ENCODE results near the gene SNPH.
A peak's percentile ranks its signal among the peaks of the same experiment; 100 is the strongest.

SNPH gene

GRCh38 chr20:1325173-1326030 is 59.3 kb downstream of the SNPH start:
- peak; percentile 98 for DNase-seq

GRCh38 chr20:1326031-1326930 is 60.2 kb downstream of the SNPH start:
- DNase-seq = no peak

GRCh38 chr20:1327241-1327653 is 61.2 kb downstream of the SNPH start:
- no peak for DNase-seq

- DNase-seq = no peak
Measured at GRCh38 chr20:1327827-1328679, 62.0 kb downstream of the SNPH start.

GRCh38 chr20:1328680-1329330 is 62.7 kb downstream of the SNPH start, which contains the start of gene SDCBP2:
SDCBP2 (minus strand) TSS chr20:1329139; CDS start chr20:1320416, 8,723 bp downstream.
- DNase-seq = no peak

GRCh38 chr20:1330075-1330830 is 64.2 kb downstream of the SNPH start:
- no peak for DNase-seq

GRCh38 chr20:1331101-1331500 is 65.0 kb downstream of the SNPH start:
- no peak for DNase-seq

- DNase-seq = no peak
Measured at GRCh38 chr20:1331801-1332453, 65.8 kb downstream of the SNPH start.

GRCh38 chr20:1332749-1333300 is 66.7 kb downstream of the SNPH start:
- DNase-seq = no peak

- no peak for DNase-seq
Measured at GRCh38 chr20:1333462-1334369, 67.6 kb downstream of the SNPH start.

GRCh38 chr20:1334370-1334731 is 68.3 kb downstream of the SNPH start:
- DNase-seq = no peak

- no peak for DNase-seq
Measured at GRCh38 chr20:1334761-1335160, 68.7 kb downstream of the SNPH start.

GRCh38 chr20:1335961-1336698 is 70.0 kb downstream of the SNPH start:
- no peak for DNase-seq

GRCh38 chr20:1336699-1337367 is 70.7 kb downstream of the SNPH start:
- DNase-seq = no peak

GRCh38 chr20:1337441-1337840 is 71.3 kb downstream of the SNPH start:
- no peak for DNase-seq

- DNase-seq = no peak
Measured at GRCh38 chr20:1338096-1338495, 72.0 kb downstream of the SNPH start.

- no peak for DNase-seq
Measured at GRCh38 chr20:1338801-1339200, 72.7 kb downstream of the SNPH start.
